ENCODE results near the gene HUS1B. TPM values are rescaled to one million over a fixed set of nuclear protein-coding genes. Genes with fewer than 3 reads are reported as not detected.

The HUS1B gene
- total RNA-seq, 1 donor from 2014 or later: not detected

DNA sequence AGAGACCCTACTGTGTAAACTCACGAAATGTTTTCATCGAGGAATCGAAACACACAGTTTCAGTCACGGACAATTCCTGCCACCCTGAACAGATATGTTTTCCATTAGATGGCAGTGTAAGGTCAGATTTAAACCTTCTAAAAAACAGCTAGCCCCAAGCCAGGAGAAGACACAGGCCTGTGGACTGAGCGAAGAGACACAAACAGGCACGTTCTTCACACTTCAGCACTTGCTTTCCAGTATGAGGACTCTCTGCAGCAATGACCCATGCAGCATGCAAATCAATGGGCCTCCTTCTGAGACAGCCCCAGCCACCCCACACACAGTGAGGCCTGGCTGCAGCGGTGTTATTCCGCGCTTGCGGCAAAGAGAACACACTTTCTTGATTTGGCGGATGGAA lies 31.9 kb downstream of the HUS1B start:
- peak; percentile 65 for DNase-seq (ENCODE audit: low read depth)

DNA sequence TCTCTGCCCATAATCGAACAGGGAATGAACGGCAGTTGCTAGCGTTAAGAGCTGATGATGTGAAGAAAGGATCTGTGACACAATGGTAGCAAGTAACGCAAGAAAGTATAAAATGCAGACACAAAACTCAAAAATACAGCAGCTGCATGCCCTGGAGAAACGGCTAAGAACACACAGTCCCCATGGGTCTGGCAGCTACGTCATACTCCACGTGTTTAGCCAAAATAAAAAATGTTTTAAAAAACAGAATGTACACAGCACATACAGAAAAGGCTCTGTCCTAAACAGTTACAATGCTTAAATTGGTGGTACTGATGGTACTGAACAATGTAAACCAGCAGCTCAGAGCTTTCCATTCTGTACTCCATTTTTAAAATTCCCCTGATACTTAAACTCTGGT lies 34.4 kb downstream of the HUS1B start:
- no peak for DNase-seq (ENCODE audit: low read depth)

DNA sequence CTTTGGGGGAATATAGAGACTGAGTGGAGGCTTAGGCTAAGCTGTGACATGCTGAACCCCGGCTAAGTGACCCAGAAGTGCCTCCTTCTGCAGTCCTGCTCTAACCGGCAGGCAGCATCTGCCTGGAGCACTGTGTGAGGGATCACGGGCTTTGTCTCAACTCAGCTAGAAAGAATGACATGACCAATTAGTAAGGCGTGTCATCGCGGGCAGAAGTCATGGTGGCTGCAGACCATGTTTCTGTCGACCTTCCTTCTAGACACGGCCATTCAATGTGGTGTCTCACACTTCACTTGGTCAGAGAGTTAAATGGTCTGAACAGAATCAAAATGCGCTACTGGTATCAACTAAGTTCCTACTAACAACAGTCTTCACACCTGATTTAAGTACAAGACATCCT lies 35.0 kb downstream of the HUS1B start:
- no peak for DNase-seq (ENCODE audit: low read depth)

DNA sequence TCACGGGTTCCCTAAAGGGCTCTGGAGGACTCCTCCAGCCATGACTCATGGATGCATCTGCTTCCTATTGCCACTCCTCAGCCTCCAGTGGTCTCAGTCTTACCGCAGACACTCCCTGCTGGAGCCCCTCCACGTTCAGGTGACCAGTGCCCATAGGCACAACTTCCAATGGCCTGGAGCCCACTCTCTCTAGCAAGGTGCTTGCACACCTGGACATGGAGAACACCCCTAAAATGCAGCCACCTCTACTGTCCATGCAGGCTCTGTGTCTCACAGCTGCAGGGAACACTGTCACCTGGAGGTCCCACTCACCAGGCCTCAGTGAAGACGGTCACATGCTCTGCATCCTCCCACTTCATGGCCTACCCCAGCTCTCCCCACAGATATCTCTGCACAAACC lies 36.0 kb downstream of the HUS1B start:
- DNase-seq (ENCODE audit: low read depth): no peak

DNA sequence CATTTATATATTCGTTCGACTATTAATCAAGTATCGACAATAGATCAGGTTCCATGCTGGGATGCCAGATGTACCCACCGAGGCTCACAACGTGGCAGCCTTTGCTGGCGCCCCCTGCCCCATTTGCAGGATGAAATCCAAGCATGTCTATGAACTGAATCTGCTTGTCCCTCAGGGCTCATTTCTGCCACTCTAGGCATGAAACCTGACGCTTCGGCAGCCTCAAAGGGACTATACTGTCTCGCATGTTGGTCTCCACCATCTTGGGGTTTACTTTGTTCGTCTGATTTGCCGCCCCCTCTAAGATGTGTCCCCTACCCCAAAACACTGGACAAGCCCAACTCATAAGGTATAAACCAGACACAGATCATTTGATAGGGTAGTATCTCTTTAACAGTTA lies 36.7 kb downstream of the HUS1B start:
- DNase-seq (ENCODE audit: low read depth): no peak

DNA sequence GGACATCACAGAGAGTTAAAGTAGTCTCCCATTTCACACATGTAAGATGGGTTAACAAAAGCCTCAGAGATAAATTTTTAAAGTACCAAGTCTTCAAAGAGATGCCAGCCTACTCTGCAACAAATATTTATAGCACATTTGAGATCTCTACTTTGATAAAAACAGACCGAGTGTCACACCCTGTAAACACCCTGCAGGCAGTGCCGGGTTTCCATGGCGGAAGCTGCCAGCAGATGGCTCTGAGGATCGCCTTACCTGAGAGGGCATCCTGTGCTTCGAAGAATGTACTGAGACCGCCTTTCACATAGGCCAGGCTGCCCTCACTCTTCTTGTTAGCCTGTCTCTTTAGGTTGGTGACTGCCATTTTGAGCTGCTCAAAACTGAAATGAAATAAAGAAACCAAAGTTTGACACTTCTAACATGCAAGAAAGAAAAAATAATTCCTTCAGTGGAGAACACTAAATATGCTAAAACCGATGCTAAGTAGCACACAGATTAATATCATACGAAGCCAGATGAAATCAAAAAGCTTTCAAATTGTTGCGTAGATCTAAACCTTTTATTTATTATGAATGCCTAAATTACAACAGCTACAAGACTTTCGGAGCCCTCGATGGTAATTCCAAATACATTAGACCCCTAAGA lies 39.3 kb downstream of the HUS1B start:
- DNase-seq (ENCODE audit: low read depth): peak; percentile 30

DNA sequence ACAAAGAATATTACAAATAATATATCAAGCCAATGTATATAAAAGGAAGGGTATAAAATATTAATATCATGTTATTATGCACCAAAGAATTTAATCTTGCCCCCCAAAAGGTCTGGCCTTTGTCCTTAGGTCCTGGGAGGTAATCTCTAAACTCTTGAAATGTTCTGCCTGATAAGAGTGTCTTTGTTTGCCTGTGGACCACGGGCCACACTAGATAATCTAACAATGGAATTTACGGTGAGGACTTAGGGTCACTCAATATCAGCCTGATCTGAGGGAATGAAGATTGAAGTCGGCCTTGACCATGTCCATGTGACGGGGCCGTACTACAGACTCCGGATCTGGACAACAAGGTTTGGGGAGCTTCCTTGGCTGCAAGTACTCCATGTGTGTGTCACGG lies 42.9 kb downstream of the HUS1B start:
- DNase-seq (ENCODE audit: low read depth): no peak

DNA sequence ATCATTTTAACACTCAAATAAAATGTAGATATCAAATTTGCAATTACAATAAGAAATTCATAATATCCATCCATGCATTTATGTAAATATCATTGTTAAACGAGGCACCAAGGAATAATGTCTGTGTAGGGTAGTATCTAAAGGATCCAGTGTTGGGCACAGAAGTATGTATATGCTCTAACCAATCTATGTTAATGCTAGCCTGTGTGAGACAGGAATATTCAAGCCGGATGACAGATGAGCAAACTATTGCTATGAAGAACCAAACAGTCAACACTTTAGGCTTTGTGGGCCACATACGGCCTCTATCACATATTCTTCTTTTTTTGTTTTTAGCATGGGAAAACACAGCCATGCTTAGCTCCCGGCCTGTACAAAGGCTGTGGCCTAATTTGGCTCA lies 45.0 kb downstream of the HUS1B start:
- DNase-seq (ENCODE audit: low read depth): no peak

DNA sequence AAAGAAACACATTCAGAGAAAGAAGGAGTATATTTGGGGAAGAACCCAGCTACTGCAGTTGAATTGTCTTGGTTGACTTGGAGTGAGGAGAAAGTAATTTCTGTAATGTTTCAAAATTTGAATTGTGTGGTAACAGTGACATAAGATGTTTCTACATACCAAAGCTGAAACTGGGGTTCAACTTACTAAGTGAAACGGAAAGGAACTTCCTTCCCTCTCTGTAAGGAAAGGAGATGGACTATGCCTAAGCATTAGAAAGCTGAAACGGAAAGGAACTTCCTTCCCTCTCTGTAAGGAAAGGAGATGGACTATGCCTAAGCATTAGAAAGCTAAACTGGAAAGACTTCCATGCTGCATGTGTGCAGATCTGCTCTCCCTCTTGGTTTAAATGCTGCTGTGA lies 46.0 kb downstream of the HUS1B start:
- no peak for DNase-seq (ENCODE audit: low read depth)

DNA sequence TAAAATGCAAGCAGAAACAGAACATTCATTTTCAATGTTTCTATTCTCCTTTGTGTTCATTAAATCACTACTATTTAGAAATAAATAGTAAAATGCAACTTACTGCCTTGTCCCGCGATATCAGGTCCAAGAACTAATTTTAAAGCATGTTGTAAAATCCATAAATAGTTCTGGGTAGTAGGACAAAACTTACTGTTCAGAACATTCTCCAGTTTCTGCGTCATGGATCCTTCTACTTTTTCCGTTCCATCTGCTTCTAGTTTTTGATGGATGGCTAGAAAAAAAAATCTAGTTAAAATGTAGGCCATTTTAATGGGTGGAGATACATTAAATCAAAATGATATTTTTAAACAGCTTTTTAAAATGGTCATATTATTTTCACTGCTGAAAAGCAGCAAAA lies 47.0 kb downstream of the HUS1B start:
- DNase-seq (ENCODE audit: low read depth): no peak

DNA sequence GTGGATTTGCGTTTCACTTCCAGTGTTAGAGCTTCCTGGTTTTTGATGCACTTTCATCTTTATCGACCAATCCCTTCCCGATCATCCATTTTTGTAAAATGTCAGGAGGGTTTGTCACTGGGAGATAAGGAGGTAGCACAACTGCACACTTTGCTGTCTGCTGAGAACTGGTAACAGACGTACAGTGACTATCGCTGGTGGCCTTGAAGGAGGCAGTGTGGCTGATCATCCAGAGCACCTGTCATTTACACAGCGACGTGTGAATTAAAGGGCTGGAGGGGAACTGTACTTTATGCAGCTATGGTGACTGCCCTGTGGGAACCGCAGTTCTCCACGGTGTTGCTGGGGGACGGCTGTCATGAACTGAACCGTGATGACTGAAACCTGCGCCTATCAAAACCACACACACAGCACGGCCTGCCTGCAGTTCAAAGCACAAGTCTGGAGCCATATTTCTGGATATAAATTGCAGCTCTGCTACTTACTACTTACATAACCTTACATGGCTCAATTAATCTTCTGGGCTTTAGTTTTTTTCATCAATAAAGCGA lies 50.0 kb downstream of the HUS1B start:
- no peak for DNase-seq (ENCODE audit: low read depth)

Other genes with a start within 250 kb of the HUS1B start
- 30.0 and 30.5 TPM in 2 replicates for gene EXOC2, start 36.0 kb upstream of the HUS1B start, total RNA-seq